ENCODE results near the gene PLA2G4B. TPM values are rescaled to one million over a fixed set of nuclear protein-coding genes. Genes with fewer than 3 reads are reported as not detected.

Gene PLA2G4B
- total RNA-seq, 1 experiment from 2014 or later = 11.0 TPM

GRCh38 chr15:41814534-41814933, 24.1 kb upstream of the PLA2G4B start:
- TF ChIP-seq OVOL2 (CRISPR knock-in tag; IDR thresholded peaks at IDR 0.05; ENCODE audit: borderline replicate concordance) (no peak), NFE2L1 (CRISPR knock-in tag; IDR thresholded peaks at IDR 0.05) (no peak), EMX1 (CRISPR knock-in tag; IDR thresholded peaks at IDR 0.05) (no peak), GABPB1 (CRISPR knock-in tag; IDR thresholded peaks at IDR 0.05) (no peak), ZNF423 (CRISPR knock-in tag; IDR thresholded peaks at IDR 0.05) (no peak), AFF4 (CRISPR knock-in tag; IDR thresholded peaks at IDR 0.05; ENCODE audit: borderline replicate concordance) (no peak), JUN (CRISPR knock-in tag; IDR thresholded peaks at IDR 0.05) (no peak)
- TF ChIP-seq, protein P1, sequence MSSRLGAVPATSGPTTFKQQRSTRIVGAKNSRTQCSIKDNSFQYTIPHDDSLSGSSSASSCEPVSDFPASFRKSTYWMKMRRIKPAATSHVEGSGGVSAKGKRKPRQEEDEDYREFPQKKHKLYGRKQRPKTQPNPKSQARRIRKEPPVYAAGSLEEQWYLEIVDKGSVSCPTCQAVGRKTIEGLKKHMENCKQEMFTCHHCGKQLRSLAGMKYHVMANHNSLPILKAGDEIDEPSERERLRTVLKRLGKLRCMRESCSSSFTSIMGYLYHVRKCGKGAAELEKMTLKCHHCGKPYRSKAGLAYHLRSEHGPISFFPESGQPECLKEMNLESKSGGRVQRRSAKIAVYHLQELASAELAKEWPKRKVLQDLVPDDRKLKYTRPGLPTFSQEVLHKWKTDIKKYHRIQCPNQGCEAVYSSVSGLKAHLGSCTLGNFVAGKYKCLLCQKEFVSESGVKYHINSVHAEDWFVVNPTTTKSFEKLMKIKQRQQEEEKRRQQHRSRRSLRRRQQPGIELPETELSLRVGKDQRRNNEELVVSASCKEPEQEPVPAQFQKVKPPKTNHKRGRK (CRISPR knock-in tag; IDR thresholded peaks at IDR 0.05; ENCODE audit: borderline replicate concordance) = no peak
- TF ChIP-seq, protein P2, sequence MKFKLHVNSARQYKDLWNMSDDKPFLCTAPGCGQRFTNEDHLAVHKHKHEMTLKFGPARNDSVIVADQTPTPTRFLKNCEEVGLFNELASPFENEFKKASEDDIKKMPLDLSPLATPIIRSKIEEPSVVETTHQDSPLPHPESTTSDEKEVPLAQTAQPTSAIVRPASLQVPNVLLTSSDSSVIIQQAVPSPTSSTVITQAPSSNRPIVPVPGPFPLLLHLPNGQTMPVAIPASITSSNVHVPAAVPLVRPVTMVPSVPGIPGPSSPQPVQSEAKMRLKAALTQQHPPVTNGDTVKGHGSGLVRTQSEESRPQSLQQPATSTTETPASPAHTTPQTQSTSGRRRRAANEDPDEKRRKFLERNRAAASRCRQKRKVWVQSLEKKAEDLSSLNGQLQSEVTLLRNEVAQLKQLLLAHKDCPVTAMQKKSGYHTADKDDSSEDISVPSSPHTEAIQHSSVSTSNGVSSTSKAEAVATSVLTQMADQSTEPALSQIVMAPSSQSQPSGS (CRISPR knock-in tag; IDR thresholded peaks at IDR 0.05; ENCODE audit: borderline replicate concordance, low read depth) = no peak
- TF ChIP-seq, protein P3, sequence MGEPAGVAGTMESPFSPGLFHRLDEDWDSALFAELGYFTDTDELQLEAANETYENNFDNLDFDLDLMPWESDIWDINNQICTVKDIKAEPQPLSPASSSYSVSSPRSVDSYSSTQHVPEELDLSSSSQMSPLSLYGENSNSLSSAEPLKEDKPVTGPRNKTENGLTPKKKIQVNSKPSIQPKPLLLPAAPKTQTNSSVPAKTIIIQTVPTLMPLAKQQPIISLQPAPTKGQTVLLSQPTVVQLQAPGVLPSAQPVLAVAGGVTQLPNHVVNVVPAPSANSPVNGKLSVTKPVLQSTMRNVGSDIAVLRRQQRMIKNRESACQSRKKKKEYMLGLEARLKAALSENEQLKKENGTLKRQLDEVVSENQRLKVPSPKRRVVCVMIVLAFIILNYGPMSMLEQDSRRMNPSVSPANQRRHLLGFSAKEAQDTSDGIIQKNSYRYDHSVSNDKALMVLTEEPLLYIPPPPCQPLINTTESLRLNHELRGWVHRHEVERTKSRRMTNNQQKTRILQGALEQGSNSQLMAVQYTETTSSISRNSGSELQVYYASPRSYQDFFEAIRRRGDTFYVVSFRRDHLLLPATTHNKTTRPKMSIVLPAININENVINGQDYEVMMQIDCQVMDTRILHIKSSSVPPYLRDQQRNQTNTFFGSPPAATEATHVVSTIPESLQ (CRISPR knock-in tag; IDR thresholded peaks at IDR 0.05) = no peak
- TF ChIP-seq, protein P4, sequence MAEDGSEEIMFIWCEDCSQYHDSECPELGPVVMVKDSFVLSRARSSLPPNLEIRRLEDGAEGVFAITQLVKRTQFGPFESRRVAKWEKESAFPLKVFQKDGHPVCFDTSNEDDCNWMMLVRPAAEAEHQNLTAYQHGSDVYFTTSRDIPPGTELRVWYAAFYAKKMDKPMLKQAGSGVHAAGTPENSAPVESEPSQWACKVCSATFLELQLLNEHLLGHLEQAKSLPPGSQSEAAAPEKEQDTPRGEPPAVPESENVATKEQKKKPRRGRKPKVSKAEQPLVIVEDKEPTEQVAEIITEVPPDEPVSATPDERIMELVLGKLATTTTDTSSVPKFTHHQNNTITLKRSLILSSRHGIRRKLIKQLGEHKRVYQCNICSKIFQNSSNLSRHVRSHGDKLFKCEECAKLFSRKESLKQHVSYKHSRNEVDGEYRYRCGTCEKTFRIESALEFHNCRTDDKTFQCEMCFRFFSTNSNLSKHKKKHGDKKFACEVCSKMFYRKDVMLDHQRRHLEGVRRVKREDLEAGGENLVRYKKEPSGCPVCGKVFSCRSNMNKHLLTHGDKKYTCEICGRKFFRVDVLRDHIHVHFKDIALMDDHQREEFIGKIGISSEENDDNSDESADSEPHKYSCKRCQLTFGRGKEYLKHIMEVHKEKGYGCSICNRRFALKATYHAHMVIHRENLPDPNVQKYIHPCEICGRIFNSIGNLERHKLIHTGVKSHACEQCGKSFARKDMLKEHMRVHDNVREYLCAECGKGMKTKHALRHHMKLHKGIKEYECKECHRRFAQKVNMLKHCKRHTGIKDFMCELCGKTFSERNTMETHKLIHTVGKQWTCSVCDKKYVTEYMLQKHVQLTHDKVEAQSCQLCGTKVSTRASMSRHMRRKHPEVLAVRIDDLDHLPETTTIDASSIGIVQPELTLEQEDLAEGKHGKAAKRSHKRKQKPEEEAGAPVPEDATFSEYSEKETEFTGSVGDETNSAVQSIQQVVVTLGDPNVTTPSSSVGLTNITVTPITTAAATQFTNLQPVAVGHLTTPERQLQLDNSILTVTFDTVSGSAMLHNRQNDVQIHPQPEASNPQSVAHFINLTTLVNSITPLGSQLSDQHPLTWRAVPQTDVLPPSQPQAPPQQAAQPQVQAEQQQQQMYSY (CRISPR knock-in tag; IDR thresholded peaks at IDR 0.05) = no peak
- Mint-ChIP-seq H3K36me3 (no peaks in the 10 kb centered on the region), H3K27me3 (ENCODE audit: low read depth) (no peaks in the 10 kb centered on the region), H3K27ac (no peak overlapping the region), H3K4me1 (peaks cover 2% of the 10 kb centered on the region; the same call in 1 of the 2 replicates), H3K4me3 (no peak overlapping the region), H3K9me3 (no peaks in the 10 kb centered on the region)
- POLR2A ChIA-PET = interaction anchor here (0.5 to 0.6 kb wide), 2 partner anchors 34 to 1823 kb away, joined by 3 read pairs; no protein-coding TSS in a partner anchor
- no peak for DNase-seq (ENCODE audit: low spot score)
- no peak for ATAC-seq
- CTCF ChIA-PET = interaction anchor here (6.4 kb wide), 1 partner anchor 41 kb away, joined by 158 read pairs; the partner anchor contains the start of gene MAPKBP1

- Mint-ChIP-seq H3K4me3 (no peak overlapping the region), H3K9me3 (no peaks in the 10 kb centered on the region), H3K4me1 (no peaks in the 10 kb centered on the region), H3K27me3 (ENCODE audit: low read depth) (no peaks in the 10 kb centered on the region), H3K27ac (no peak overlapping the region), H3K36me3 (no peaks in the 10 kb centered on the region)
- ATAC-seq (no peak), DNase-seq (ENCODE audit: low spot score) (no peak)
- POLR2A ChIA-PET = interaction anchor here (1.0 kb wide), 1 partner anchor 10 kb away, joined by 4 read pairs; no protein-coding TSS in a partner anchor
- CTCF ChIA-PET = interaction anchor here (1.5 kb wide), 1 partner anchor 213 kb away, joined by 3 read pairs; no protein-coding TSS in a partner anchor
- TF ChIP-seq FOXJ3 (CRISPR knock-in tag; IDR thresholded peaks at IDR 0.05; ENCODE audit: borderline replicate concordance) (no peak), MLX (CRISPR knock-in tag; IDR thresholded peaks at IDR 0.05) (no peak), TEAD1 (CRISPR knock-in tag; IDR thresholded peaks at IDR 0.05) (no peak), AFF4 (CRISPR knock-in tag; IDR thresholded peaks at IDR 0.05; ENCODE audit: borderline replicate concordance) (no peak), USF2 (CRISPR knock-in tag; IDR thresholded peaks at IDR 0.05) (no peak)
Measured at GRCh38 chr15:41816788-41817187, 21.9 kb upstream of the PLA2G4B start.
